DND-41 (cell line): Measurements from ENCODE around the gene RALGAPA2.

Experiments used
- EZH2 ChIP-seq: IDR thresholded peaks from 3 replicates; pipeline ENCODE4 v1.6.1; 2012; ENCODE audit warnings: borderline replicate concordance, low read depth, mild to moderate bottlenecking, moderate library complexity, low read length, inconsistent platforms; ENCODE audit not compliant: severe bottlenecking
- TF ChIP-seq, protein P1 (sequence below): IDR thresholded peaks from 2 replicates; pipeline ENCODE4 v1.5.1; 2012; ENCODE audit warnings: borderline replicate concordance, low read length, moderate library complexity, mild to moderate bottlenecking; ENCODE audit not compliant: poor library complexity, severe bottlenecking; ENCODE audit errors: extremely low read depth

DNA sequence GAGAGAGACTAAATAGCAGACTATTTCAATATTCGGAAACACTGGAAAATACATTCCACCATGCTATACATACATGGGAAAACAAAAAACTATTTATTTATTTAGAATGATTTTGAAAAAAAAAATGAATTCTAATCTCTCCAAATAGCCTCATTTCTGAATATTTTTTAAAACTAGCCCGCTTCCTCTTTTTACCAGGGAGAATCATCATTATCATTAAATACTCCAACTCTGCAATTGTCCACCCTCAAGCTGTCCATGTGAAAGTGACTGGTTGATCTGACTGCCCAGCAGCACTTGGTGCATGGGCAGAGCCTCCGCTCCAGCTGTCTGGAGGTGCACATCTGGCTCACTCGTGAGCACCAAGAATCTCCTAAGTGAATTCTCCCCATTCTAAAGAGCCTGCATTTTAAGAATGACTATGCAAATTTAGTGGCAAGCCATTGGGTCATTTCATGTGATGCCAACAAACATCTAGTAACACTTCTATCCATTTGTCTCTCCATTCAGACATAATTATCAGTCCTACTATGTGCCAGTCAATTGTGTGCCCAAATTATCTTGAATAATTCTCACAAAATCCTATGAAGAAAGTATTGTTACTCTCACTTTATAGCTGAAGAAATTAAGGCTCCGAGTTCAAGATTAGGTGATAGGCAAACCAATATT lies 279.7 kb downstream of the RALGAPA2 start:
- TF ChIP-seq, protein P1, sequence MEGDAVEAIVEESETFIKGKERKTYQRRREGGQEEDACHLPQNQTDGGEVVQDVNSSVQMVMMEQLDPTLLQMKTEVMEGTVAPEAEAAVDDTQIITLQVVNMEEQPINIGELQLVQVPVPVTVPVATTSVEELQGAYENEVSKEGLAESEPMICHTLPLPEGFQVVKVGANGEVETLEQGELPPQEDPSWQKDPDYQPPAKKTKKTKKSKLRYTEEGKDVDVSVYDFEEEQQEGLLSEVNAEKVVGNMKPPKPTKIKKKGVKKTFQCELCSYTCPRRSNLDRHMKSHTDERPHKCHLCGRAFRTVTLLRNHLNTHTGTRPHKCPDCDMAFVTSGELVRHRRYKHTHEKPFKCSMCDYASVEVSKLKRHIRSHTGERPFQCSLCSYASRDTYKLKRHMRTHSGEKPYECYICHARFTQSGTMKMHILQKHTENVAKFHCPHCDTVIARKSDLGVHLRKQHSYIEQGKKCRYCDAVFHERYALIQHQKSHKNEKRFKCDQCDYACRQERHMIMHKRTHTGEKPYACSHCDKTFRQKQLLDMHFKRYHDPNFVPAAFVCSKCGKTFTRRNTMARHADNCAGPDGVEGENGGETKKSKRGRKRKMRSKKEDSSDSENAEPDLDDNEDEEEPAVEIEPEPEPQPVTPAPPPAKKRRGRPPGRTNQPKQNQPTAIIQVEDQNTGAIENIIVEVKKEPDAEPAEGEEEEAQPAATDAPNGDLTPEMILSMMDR, result no peak
- TF ChIP-seq EZH2, result no peak
